Motor neuron (in vitro differentiated cells): Measurements from ENCODE around the gene XKR7. TPM values are rescaled to one million over a fixed set of nuclear protein-coding genes. Genes with fewer than 3 reads are reported as not detected.

Experiments
- ATAC-seq, 8 experiments: fragments of 200-7000 bp; cut with Tn5 transposase; replicated peaks in 6 of 8; 2 replicates each; pipeline ENCODE4 v1.8.0; 2021; ENCODE audit warnings: mild to moderate bottlenecking in 8 of 8, moderate library complexity in 8 of 8
- H3K27ac ChIP-seq, 2 donors: fragments of 250-450 bp; sonication (Bioruptor Pico); 2 replicates each; pipeline ENCODE4 v1.9.0; 2021; ENCODE audit warnings: antibody characterized with exemption in 2 of 2, mild to moderate bottlenecking in 2 of 2, moderate library complexity in 1 of 2
- H3K4me1 ChIP-seq, 2 donors: fragments of 250-450 bp; sonication (Bioruptor Pico); replicated peaks in 1 of 2; 2 replicates each; pipeline ENCODE4 v1.6.1; 2021; ENCODE audit warnings: antibody characterized with exemption in 2 of 2, mild to moderate bottlenecking in 2 of 2, moderate library complexity in 1 of 2
- H3K4me3 ChIP-seq, 5 donors: fragments of 250-450 bp; sonication (Bioruptor Pico); 2 replicates each; pipeline ENCODE4 v1.9.0; 2021; ENCODE audit warnings: antibody characterized with exemption in 5 of 5, mild to moderate bottlenecking in 5 of 5, moderate library complexity in 4 of 5
- WGBS, 10 experiments: fragments of 450-650 bp; shearing (Covaris generic); methylation state at CpG; one replicate each; pipeline ENCODE4 v1.0.0; 2022; 5-methylcytosine and 5-hydroxymethylcytosine counted together
- in situ Hi-C, 9 experiments: fragments of 400-800 bp; cut with MboI; loops; one replicate each; pipeline ENCODE4 v1.15.0; 2021; ENCODE audit warnings: low sequenced_read_pairs in 9 of 9, low pct_unique_long_range_greater_than_20kb in 2 of 9; ENCODE audit not compliant: unreplicated experiment in 9 of 9
- total RNA-seq, 8 experiments: library from RNA; unstranded; fragments of 300-600 nt; gene quantifications; 2 replicates each; pipeline versions ENCODE4 v1.2.3 to v1.2.4, GENCODE V29; 2022

The XKR7 gene
- total RNA-seq, 8 experiments from 2014 or later = 0.13 to 35.6 (median 9.1) TPM

- Histone ChIP-seq H3K27ac (no peak overlapping the region), H3K4me3 (no peak overlapping the region), H3K4me1 (no peaks in the 10 kb centered on the region)
- 29 to 85% (median 73%) methylated on average over 1 to 4 of the region's 5 CpGs; no CpG with 5 or more reads in 5 of the 10 experiments for WGBS, 10 experiments
- ATAC-seq = no peak
- in situ Hi-C loops = no loop called here
These were observed 20.6 kb downstream of the XKR7 start for GRCh38 chr20:31988430-31989015.

DNA sequence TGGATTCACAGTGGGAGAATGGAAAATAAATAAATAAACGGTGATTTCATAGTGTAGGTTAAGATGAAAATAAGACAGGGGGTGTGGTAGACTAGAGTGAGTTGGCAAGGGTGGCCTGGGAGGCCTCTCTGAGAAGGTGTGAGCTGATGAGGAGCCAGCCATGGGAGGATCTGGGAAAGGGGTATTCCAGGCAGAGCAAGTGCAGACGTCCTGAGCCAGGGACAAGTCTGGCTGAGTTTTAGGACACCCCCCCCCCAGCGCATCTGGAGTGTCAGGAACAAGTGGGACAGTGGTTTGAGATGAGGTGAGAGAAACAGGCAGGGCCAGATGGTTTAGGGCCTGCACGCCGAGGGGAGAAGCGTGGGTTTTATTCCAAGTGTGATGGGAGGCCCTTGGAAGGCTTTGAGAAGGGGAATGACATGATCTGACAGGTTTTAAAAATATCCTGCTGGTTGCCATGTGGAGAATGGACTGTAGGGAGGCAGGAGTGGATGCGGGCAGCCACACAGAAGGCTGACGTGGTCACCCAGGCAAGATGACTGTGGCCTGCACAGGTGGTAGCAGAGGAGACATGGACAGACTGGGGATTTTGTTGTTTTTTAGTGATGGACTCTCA lies 21.2 kb downstream of the XKR7 start:
- ATAC-seq = no peak
- Histone ChIP-seq H3K4me3 (no peak overlapping the region), H3K27ac (no peak overlapping the region), H3K4me1 (no peaks in the 10 kb centered on the region)
- in situ Hi-C loops = no loop called here
- 0 to 75% (median 36%) methylated on average over 1 to 4 of the region's 8 CpGs; no CpG with 5 or more reads in 2 of the 10 experiments for WGBS, 10 experiments

- Histone ChIP-seq H3K27ac (no peak overlapping the region), H3K4me1 (no peaks in the 10 kb centered on the region), H3K4me3 (no peak overlapping the region)
- 17 to 88% (median 52%) methylated on average over 1 to 4 of the region's 6 CpGs; no CpG with 5 or more reads in 5 of the 10 experiments for WGBS, 10 experiments
- in situ Hi-C loops = no loop called here
- ATAC-seq = peak in 1 of 8 experiments; percentile 33
These were observed 22.8 kb downstream of the XKR7 start for GRCh38 chr20:31990641-31991338.

DNA sequence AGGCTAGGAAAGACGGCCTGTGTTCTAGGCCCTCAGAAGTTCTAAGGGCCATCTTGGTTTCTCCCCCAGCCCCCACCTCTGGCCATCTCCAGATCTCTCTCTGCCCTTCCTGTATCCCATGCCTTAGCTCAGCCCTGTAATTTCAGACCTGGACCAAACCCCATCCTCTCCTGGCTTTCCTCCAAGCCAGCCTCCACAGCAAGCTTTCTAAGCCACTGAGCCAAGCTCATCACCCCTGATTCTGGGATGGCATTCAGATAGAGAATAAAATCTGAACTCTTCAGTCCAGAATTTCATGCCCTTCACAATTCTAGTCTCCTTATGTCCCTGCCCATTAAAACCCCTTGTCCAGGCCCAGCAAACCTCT lies 23.4 kb downstream of the XKR7 start:
- no peak overlapping the region for H3K4me3 ChIP-seq
- ATAC-seq = no peak
- 13 to 67% methylated on average over 1 of the region's 1 CpG; no CpG with 5 or more reads in 8 of the 10 experiments for WGBS, 10 experiments
- H3K27ac ChIP-seq = no peak overlapping the region
- in situ Hi-C loops = no loop called here
- H3K4me1 ChIP-seq = no peaks in the 10 kb centered on the region

DNA sequence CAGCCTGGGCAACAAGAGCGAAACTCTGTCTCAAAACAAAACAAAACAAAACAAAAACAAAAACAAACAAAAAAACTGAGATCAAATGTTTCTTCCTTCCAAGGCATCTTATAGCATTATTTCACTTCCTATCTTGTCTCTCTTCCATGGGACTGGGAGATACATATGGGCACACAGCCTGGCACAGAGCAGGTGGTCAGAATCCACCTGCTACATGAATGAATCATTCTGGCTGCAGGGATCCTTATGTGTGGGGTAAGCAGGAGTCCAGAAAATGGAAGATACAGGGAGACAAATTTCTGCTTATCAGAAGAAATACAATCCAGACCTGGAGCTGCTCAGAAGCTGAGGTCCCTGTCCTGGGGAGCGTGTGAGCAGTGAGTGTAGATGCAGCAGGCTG lies 24.1 kb downstream of the XKR7 start:
- ATAC-seq = no peak
- in situ Hi-C loops = no loop called here
- 0 to 100% (median 57%) methylated on average over 1 to 2 of the region's 2 CpGs; no CpG with 5 or more reads in 2 of the 10 experiments for WGBS, 10 experiments
- H3K27ac ChIP-seq = no peak overlapping the region
- H3K4me1 ChIP-seq = no peaks in the 10 kb centered on the region
- no peak overlapping the region for H3K4me3 ChIP-seq

DNA sequence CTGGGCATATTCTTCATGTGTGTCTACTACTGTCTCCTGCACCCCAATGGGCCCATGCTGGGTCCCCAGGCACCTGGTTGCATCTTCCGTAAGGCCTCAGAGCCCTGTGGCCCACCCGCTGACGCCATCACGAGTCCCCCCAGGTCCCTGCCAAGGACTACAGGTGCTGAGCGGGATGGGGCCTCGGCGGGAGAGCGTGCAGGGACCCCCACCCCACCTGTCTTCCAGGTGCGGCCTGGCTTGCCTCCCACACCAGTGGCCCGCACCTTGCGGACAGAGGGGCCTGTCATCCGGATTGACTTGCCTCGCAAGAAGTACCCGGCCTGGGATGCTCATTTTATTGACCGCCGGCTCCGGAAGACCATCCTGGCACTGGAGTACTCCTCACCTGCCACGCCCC lies 29.0 kb downstream of the XKR7 start:
- Histone ChIP-seq H3K4me1 (no peaks in the 10 kb centered on the region), H3K4me3 (no peak overlapping the region), H3K27ac (no peak overlapping the region)
- no peak for ATAC-seq
- in situ Hi-C loops = no loop called here
- WGBS, 10 experiments = 20 to 100% (median 90%) methylated on average over 1 to 4 of the region's 18 CpGs; no CpG with 5 or more reads in 7 of the 10 experiments

DNA sequence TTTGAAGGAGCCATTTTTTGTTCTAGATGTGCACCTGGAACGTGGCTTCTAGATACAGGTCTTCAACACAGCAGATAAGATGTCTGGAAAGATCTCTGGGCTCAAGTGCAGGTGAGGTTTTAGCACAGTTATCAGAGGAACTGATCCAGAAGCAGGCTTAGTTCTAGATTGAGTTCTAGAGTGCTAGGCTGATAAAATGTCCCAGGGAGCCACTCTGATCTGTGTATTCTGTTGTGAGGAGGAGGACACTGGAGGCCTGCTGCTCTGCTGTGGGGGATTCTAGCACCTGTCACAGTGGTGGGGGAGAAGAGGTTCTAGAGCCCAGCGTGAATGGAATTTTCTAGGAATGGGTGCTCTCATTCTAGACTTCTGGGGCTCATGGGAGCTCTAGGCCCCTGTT lies 30.3 kb downstream of the XKR7 start:
- in situ Hi-C loops = no loop called here
- 0 to 80% (median 45%) methylated on average over 1 of the region's 2 CpGs; no CpG with 5 or more reads in 4 of the 10 experiments for WGBS, 10 experiments
- ATAC-seq = no peak
- no peaks in the 10 kb centered on the region for H3K4me1 ChIP-seq
- no peak overlapping the region for H3K4me3 ChIP-seq
- H3K27ac ChIP-seq = no peak overlapping the region

- Histone ChIP-seq H3K4me3 (no peak overlapping the region), H3K27ac (no peak overlapping the region), H3K4me1 (peaks cover 0 to 5% of the 10 kb centered on the region in 2 donors)
- in situ Hi-C loops = no loop called here
- no peak for ATAC-seq
- 80% methylated on average over 1 of the region's 2 CpGs; no CpG with 5 or more reads in 9 of the 10 experiments for WGBS, 10 experiments
These were observed 35.4 kb downstream of the XKR7 start for GRCh38 chr20:32003325-32003724.

DNA sequence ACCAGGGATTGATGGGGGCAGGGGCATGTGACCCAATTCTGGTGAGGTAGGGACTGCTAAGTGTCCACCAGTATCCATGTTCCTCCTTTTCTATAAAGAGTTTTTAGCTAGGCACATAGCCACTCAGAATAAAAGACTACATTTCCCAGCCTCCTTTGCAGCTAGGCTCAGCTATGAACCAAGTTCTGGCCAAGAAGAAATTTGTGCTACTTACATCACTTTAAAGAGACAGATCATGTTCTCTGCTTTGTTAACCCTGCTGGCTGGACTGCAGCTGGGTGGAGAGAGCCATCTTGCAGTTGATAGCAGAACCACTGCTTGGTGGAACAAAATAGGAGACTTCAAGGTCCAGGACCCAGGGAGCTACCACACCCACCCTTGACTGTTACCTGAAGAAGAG lies 37.0 kb downstream of the XKR7 start:
- Histone ChIP-seq H3K4me3 (no peak overlapping the region), H3K4me1 (peaks cover 0 to 5% of the 10 kb centered on the region in 2 donors), H3K27ac (no peak overlapping the region)
- ATAC-seq = peak in 2 of 8 experiments; percentile 19 to 68
- in situ Hi-C loops = no loop called here

GRCh38 chr20:32006053-32006452 lies 38.1 kb downstream of the XKR7 start:
- 28 to 100% (median 90%) methylated on average over 1 to 4 of the region's 5 CpGs; no CpG with 5 or more reads in 1 of the 10 experiments for WGBS, 10 experiments
- no peak for ATAC-seq
- in situ Hi-C loops = no loop called here

DNA sequence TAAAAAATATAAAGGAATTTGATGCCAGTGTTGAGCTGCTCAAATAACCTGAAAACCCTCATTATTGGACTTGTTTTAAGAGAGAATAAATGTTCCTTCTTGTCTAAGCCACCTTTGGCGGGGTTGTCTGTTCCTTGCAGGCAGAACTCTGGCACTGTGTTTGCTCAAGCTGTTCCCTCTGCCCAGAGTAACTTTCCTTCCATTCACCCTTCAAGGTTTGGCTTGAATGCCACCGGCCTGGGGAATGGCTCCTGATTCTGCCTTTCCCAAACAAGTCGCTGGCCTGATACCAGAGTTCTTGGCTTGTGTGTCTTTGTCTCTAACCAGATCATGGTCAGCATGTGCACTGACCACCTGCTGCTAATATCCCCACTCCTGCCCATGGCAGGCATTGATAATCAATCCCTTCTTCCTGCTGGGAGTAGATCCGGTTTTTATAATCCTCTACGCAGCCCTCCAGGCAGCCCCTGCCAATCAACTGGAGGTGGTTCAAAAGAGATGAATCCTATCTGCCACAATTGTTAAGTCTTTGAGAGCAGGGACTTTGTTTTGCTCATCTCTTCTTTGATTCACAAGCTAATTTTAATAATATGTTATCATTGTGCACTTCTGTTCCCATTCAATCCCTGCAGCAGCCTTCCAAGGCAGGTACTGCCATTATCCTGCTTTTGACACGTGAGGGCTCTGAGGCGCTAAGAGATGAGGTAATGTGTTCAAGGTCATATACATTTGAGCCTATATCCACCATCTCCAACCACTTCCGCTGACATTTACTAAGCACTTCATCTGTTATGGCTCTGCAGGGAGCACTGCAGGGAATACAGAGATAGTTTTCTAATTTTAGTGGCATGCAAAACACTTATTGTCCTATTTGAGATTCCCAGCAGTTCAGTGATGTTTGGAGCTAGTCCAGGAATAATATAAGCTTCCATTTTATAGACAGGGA lies 39.2 kb downstream of the XKR7 start:
- ATAC-seq = peak in 6 of 8 experiments; percentile 15 to 91 (median 78)
- peaks cover 0 to 5% of the 10 kb centered on the region in 2 donors for H3K4me1 ChIP-seq
- no peak overlapping the region for H3K4me3 ChIP-seq
- WGBS, 10 experiments = 0 to 78% (median 44%) methylated on average over 1 to 8 of the region's 8 CpGs
- H3K27ac ChIP-seq = peak overlapping the region in 1 of 2 donors; percentile 0
- in situ Hi-C loops = no loop called here

More at GRCh38 chr20:32006053-32006452, 38.1 kb downstream of the XKR7 start:
- peaks cover 0 to 5% of the 10 kb centered on the region in 2 donors for H3K4me1 ChIP-seq
- no peak overlapping the region for H3K4me3 ChIP-seq
- no peak overlapping the region for H3K27ac ChIP-seq

GRCh38 chr20:32007787-32008616 lies 40.1 kb downstream of the XKR7 start:
- peaks cover 0 to 5% of the 10 kb centered on the region in 2 donors for H3K4me1 ChIP-seq
- in situ Hi-C loops = no loop called here
- 0 to 83% (median 40%) methylated on average over 1 to 5 of the region's 10 CpGs; no CpG with 5 or more reads in 3 of the 10 experiments for WGBS, 10 experiments
- ATAC-seq = peak in 7 of 8 experiments; percentile 17 to 73 (median 54)
- peak overlapping the region in 1 of 2 donors; percentile 0 for H3K27ac ChIP-seq
- H3K4me3 ChIP-seq = no peak overlapping the region
